ENCODE measurements around the gene EFNA2. TPM values are rescaled to one million over a fixed set of nuclear protein-coding genes. Genes with fewer than 3 reads are reported as not detected.
A peak's percentile ranks its signal among the peaks of the same experiment; 100 is the strongest.

Gene EFNA2
- total RNA-seq, 1 experiment from 2014 or later, result 14.3 TPM

- no peak for DNase-seq
- no peak overlapping the region for H3K4ac ChIP-seq (ENCODE audit: low read depth, low read length)
- no peak overlapping the region for H3T11ph ChIP-seq (ENCODE audit: low read length)
- H3K4me3 Mint-ChIP-seq, result peak overlapping the region; percentile 30 to 40
- no peak overlapping the region for H2BK12ac ChIP-seq (ENCODE audit: insufficient read length, low read depth, low read length)
- peaks cover 36 to 65% (median 54%) of the 10 kb centered on the region in 3 experiments for H3K36me3 Mint-ChIP-seq (ENCODE audit: insufficient read depth in 1 of 3, low read depth in 3 of 3)
- H2BK120ac ChIP-seq (ENCODE audit: low read depth, low read length, poor library complexity, severe bottlenecking), result no peak overlapping the region
- no CpG with 5 or more reads among the region's 25 CpGs for WGBS (ENCODE audit: extremely low coverage, insufficient read length, low lambda C conversion rate)
- peaks cover 3% of the 10 kb centered on the region for H3K27me3 Mint-ChIP-seq (ENCODE audit: low read depth)
- H4K20me1 ChIP-seq (ENCODE audit: control insufficient read depth, insufficient read depth, insufficient read length), result no peaks in the 10 kb centered on the region
- peaks cover 9% of the 10 kb centered on the region for H3K79me1 ChIP-seq (ENCODE audit: insufficient read depth, low read depth, low read length, poor library complexity, severe bottlenecking)
- H2AFZ ChIP-seq (ENCODE audit: low read length), result no peak overlapping the region
- TF ChIP-seq CTCF (conservative IDR thresholded peaks at IDR 0.05), result no peak
- peak overlapping the region; percentile 2 for H3K4me2 ChIP-seq (ENCODE audit: insufficient read depth, insufficient read length, low read length)
- H4K8ac ChIP-seq (replicated peaks; ENCODE audit: insufficient read length, low read depth, low read length), result no peak overlapping the region
- H3K18ac ChIP-seq (ENCODE audit: insufficient read length, low read depth, low read length), result no peak overlapping the region
- no peak overlapping the region for H3K23ac ChIP-seq (ENCODE audit: insufficient read length, low read depth, low read length)
- no peaks in the 10 kb centered on the region for H3K9me3 Mint-ChIP-seq
- no peak overlapping the region for H2AK5ac ChIP-seq (ENCODE audit: insufficient read length, low read length)
- no peak overlapping the region for H4K5ac ChIP-seq (ENCODE audit: insufficient read length, low read depth, low read length)
- peaks cover 41 to 49% of the 10 kb centered on the region in 2 experiments for H3K4me1 Mint-ChIP-seq
- no peak overlapping the region for H2BK5ac ChIP-seq (ENCODE audit: insufficient read length, low read length)
- H4K91ac ChIP-seq (ENCODE audit: insufficient read length, low read depth, low read length), result no peak overlapping the region
- H3K27me3 ChIP-seq (ENCODE audit: insufficient read depth, low read length), result no peaks in the 10 kb centered on the region
- H3K4me1 ChIP-seq (ENCODE audit: insufficient read depth, low read length), result no peaks in the 10 kb centered on the region; the same call in 1 of the 2 replicates
- H3K23me2 ChIP-seq (ENCODE audit: insufficient read length, low read depth, low read length, poor library complexity, severe bottlenecking), result peaks cover 16% of the 10 kb centered on the region
- no peaks in the 10 kb centered on the region for H3K9me3 ChIP-seq (ENCODE audit: control insufficient read depth, low read depth, low read length)
- peaks cover 4% of the 10 kb centered on the region; the same call in 1 of the 2 replicates for H3K79me2 ChIP-seq (ENCODE audit: insufficient read depth, low read length)
- H3K14ac ChIP-seq (ENCODE audit: insufficient read depth, low read length), result no peak overlapping the region
- H3K9ac ChIP-seq (ENCODE audit: extremely low read depth, insufficient read length, low read length), result no peak overlapping the region
- H3K27ac Mint-ChIP-seq, result peak overlapping the region; percentile 86 to 96 (median 93); a peak in 5 of 7 replicates
- H2BK15ac ChIP-seq (ENCODE audit: low read depth, low read length), result no peak overlapping the region
- H3K27ac ChIP-seq (ENCODE audit: insufficient read length, low read depth, low read length), result no peak overlapping the region
- H2BK20ac ChIP-seq (ENCODE audit: low read depth, low read length, poor library complexity, severe bottlenecking), result no peak overlapping the region
- no peak overlapping the region for H3K56ac ChIP-seq (ENCODE audit: insufficient read length, low read depth, low read length)
Measured at GRCh38 chr19:1273263-1274041, 12.2 kb upstream of the EFNA2 start.
